ENCODE measurements around the gene PAPOLG.

DNA sequence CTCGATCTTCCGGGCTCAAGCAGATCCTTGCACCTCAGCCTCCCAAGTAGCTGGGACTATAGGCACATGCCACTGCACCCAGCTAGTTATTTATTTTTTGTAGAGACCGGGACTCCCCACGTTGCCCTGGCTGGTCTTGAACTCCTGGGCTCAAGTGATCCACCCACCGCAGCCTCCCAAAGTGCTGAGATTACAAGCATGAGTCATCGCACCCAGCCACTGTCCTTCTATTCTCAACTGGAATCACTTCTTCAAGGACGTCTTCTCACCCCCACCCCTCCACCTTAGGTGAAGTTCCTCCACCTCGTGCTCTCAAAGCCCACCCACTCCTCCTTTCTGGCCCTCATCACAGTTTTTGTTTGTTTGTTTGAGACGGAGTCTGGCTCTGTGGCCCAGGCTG is 71.3 kb downstream of the PAPOLG start:
- TF ChIP-seq EZH2 (IDR thresholded peaks at IDR 0.05; ENCODE audit: low read length) = no peak
- TF ChIP-seq CTCF (optimal IDR thresholded peaks at IDR 0.05 in 1 of 3, IDR thresholded peaks at IDR 0.05 in 1 of 3, conservative IDR thresholded peaks at IDR 0.05 in 1 of 3; ENCODE audit: extremely low read depth in 1 of 3, insufficient read depth in 2 of 3, low read length in 3 of 3) = no peak

All from keratinocyte (primary cell).